K562 (cell line): ENCODE results near the gene GULP1. TPM values are rescaled to one million over a fixed set of nuclear protein-coding genes. Genes with fewer than 3 reads are reported as not detected.

ENCODE experiments used
- ATAC-seq: fragments of 200-7000 bp; cut with Tn5 transposase; 3 replicates; pipeline ENCODE4 v1.9.1; 2020; ENCODE audit warnings: moderate library complexity
- BruUV-seq: library from RNA; stranded (reverse); fragments of 400-500 nt; replicated peaks from 2 replicates; lab custom pipeline; 2021; lab: Mats Ljungman, UMichigan
- CTCF ChIA-PET: fragments of 300-600 bp; formaldehyde crosslinking; extraction: SDS; loops from one replicate; lab custom pipeline; 2021; ENCODE audit warnings: low intra/inter-chr PET ratio; lab: Yijun Ruan, JAX
- POLR2A ChIA-PET: fragments of 300-600, 350-650 bp; sonication (Branson Sonifier 250); formaldehyde crosslinking; extraction: SDS; loops from one replicate; lab custom pipeline; 2021; ENCODE audit warnings: antibody characterized with exemption, inconsistent platforms; lab: Yijun Ruan, JAX
- DNase-seq, 4 experiments: peaks; one replicate each; pipeline versions ENCODE4 v3.0.0 to v3.0.0-alpha.2; 2011 to 2018; ENCODE audit warnings: low spot score in 3 of 4, mixed read lengths in 3 of 4; ENCODE audit errors: extremely low read depth in 1 of 4
- FAIRE-seq: peaks from 2 replicates; lab custom pipeline; 2011; peaks lifted over from hg19 to GRCh38; lab: Jason Lieb, UNC
- H2AFZ ChIP-seq: 2 replicates; pipeline ENCODE4 v1.6.0; 2011; ENCODE audit warnings: low read depth, low read length, control low read depth, inconsistent platforms
- H3K27ac ChIP-seq: fragments of 200-600 bp; 3 replicates; pipeline ENCODE4 v1.8.0; 2011; ENCODE audit warnings: low read depth, mild to moderate bottlenecking, control low read depth, inconsistent platforms, low read length, moderate library complexity, mixed read lengths; ENCODE audit errors: extremely low read depth
- H3K27me3 ChIP-seq, 2 experiments: fragments of 300-600 bp in 1 of 2; 2 replicates in 1 of 2; 3 replicates in 1 of 2; pipeline versions ENCODE4 v1.6.0 to v1.8.0; 2011; ENCODE audit warnings: inconsistent platforms in 2 of 2, low read length in 2 of 2, mild to moderate bottlenecking in 1 of 2, mixed read lengths in 1 of 2, moderate library complexity in 1 of 2; ENCODE audit not compliant: control insufficient read depth in 2 of 2, insufficient read depth in 2 of 2
- H3K36me3 ChIP-seq: fragments of 300-600 bp; 3 replicates; pipeline ENCODE4 v1.8.0; 2011; ENCODE audit warnings: mild to moderate bottlenecking, low read length, inconsistent platforms; ENCODE audit not compliant: control insufficient read depth, insufficient read depth
- H3K4me1 ChIP-seq, 2 experiments: fragments of 200-600 bp in 1 of 2; replicated peaks in 1 of 2; 2 replicates in 1 of 2; 3 replicates in 1 of 2; pipeline versions ENCODE4 v1.5.1 to v1.8.0; 2011; ENCODE audit warnings: inconsistent platforms in 2 of 2, low read length in 2 of 2, mild to moderate bottlenecking in 1 of 2, mixed read lengths in 1 of 2, moderate library complexity in 1 of 2; ENCODE audit not compliant: control insufficient read depth in 2 of 2, insufficient read depth in 2 of 2
- H3K4me2 ChIP-seq: 2 replicates; pipeline ENCODE4 v1.6.1; 2011; ENCODE audit warnings: low read length, control low read depth, inconsistent platforms, mixed read lengths; ENCODE audit not compliant: insufficient read depth
- H3K4me3 ChIP-seq: fragments of 200-600 bp; sonication (generic), shearing (Covaris generic); 2 replicates; pipeline ENCODE4 v1.5.1; 2016; ENCODE audit warnings: control low read depth, inconsistent platforms
- H3K79me2 ChIP-seq: fragments of 200-600 bp; 3 replicates; pipeline ENCODE4 v1.8.0; 2011; ENCODE audit warnings: low read length, inconsistent platforms; ENCODE audit not compliant: control insufficient read depth, insufficient read depth
- H3K9ac ChIP-seq, 2 experiments: 2 replicates each; pipeline versions ENCODE4 v1.6.0 to v1.6.1; 2011; ENCODE audit warnings: low read depth in 2 of 2, low read length in 2 of 2, control low read depth in 1 of 2, inconsistent platforms in 1 of 2, mild to moderate bottlenecking in 1 of 2, mixed read lengths in 1 of 2; ENCODE audit not compliant: insufficient read depth in 1 of 2
- H3K9me1 ChIP-seq: one replicate; pipeline ENCODE4 v1.6.0; 2011; ENCODE audit warnings: inconsistent platforms, mild to moderate bottlenecking, low read length, moderate library complexity; ENCODE audit not compliant: control insufficient read depth, insufficient read depth
- H3K9me3 ChIP-seq: replicated peaks from 2 replicates; pipeline ENCODE4 v1.5.1; 2011; ENCODE audit warnings: low read depth, low read length, inconsistent platforms; ENCODE audit not compliant: control insufficient read depth, insufficient read depth
- H4K20me1 ChIP-seq: replicated peaks from 2 replicates; pipeline ENCODE4 v1.6.1; 2011; ENCODE audit warnings: low read length, inconsistent platforms, mixed read lengths; ENCODE audit not compliant: control insufficient read depth, insufficient read depth
- ATF1 ChIP-seq, 2 experiments: fragments of 450-650 bp in 1 of 2; IDR thresholded peaks; 2 replicates each; pipeline ENCODE4 v1.6.1; 2016; ENCODE audit warnings: missing compliant biosample characterization in 1 of 2, missing genetic modification characterization in 1 of 2
- CREB3 ChIP-seq: fragments of 450-650 bp; conservative IDR thresholded peaks from 2 replicates; pipeline ENCODE4 v1.6.1; 2016; ENCODE audit warnings: missing genetic modification characterization, low read depth, mild to moderate bottlenecking, missing compliant biosample characterization, moderate library complexity
- KDM4B ChIP-seq, 2 experiments: fragments of 450-650 bp in 1 of 2; sonication (generic) in 1 of 2; IDR thresholded peaks; 2 replicates each; pipeline ENCODE4 v1.6.1; 2016 to 2017; ENCODE audit warnings: borderline replicate concordance in 2 of 2, antibody characterized with exemption in 1 of 2, low read depth in 1 of 2, mild to moderate bottlenecking in 1 of 2
- SAFB2 ChIP-seq: fragments of 200-400 bp; formaldehyde crosslinking; IDR thresholded peaks from 2 replicates; pipeline ENCODE4 v1.6.1; 2018; ENCODE audit warnings: borderline replicate concordance, low read length, low read depth, moderate library complexity; ENCODE audit not compliant: severe bottlenecking
- SMARCB1 ChIP-seq: IDR thresholded peaks from 2 replicates; pipeline ENCODE4 v1.6.1; 2011; ENCODE audit warnings: improper control_type of control experiment, low read depth; ENCODE audit not compliant: insufficient read length
- ZFX ChIP-seq: sonication (generic); formaldehyde crosslinking; IDR thresholded peaks from 2 replicates; pipeline ENCODE4 v1.8.0; 2022; ENCODE audit warnings: mild to moderate bottlenecking, missing genetic modification reagents, moderate library complexity
- ZNF212 ChIP-seq: fragments of 450-650 bp; formaldehyde crosslinking; IDR thresholded peaks from 2 replicates; pipeline ENCODE4 v1.4.0; 2020; ENCODE audit warnings: mild to moderate bottlenecking
- ZNF282 ChIP-seq: sonication (generic); formaldehyde crosslinking; IDR thresholded peaks from 2 replicates; pipeline ENCODE4 v1.8.1; 2023; ENCODE audit warnings: missing genetic modification reagents
- ZNF57 ChIP-seq: fragments of 450-650 bp; formaldehyde crosslinking; IDR thresholded peaks from 2 replicates; pipeline ENCODE4 v1.4.0; 2020; ENCODE audit warnings: mild to moderate bottlenecking, moderate library complexity
- WGBS: fragments of 100-300 bp; shearing (Covaris generic); methylation state at CpG from one replicate; pipeline ENCODE4 v1.1.6; 2016; ENCODE audit warnings: low coverage, mixed read lengths; ENCODE audit not compliant: insufficient coverage; ENCODE audit errors: missing lambda C conversion rate; 5-methylcytosine and 5-hydroxymethylcytosine counted together
- in situ Hi-C: fragments of 300-500 bp; cut with MboI; formaldehyde crosslinking; loops from 4 replicates; pipeline ENCODE4 v1.15.0; 2018; ENCODE audit warnings: inconsistent platforms, mixed read lengths
- intact Hi-C: fragments of 100-400 bp; cut with micrococcal nuclease; formaldehyde crosslinking; loops from 2 replicates; pipeline ENCODE4 v1.14.2; 2022
- polyA plus RNA-seq, 8 experiments: library from polyadenylated mRNA; depleted of rRNA in 4 of 8; stranded (reverse) in 5 of 8; unstranded in 3 of 8; fragments of >200 nt; fragmentation: Nextera tagmentation in 2 of 8; fragmentation: Illumina TruSeq in 1 of 8; extraction: Ambion mirVana in 2 of 8; extraction: Trizol in 1 of 8; gene quantifications; 2 replicates each; pipeline versions ENCODE4 v1.2.1 to v1.2.3, GENCODE V29; 2011 to 2014; ENCODE audit warnings: inconsistent platforms in 1 of 8, missing spikeins in 1 of 8
- total RNA-seq, 7 experiments: library from RNA; depleted of rRNA in 6 of 7; stranded (reverse); fragments of >200 nt in 6 of 7; fragmentation: Illumina TruSeq in 2 of 7; extraction: Trizol in 2 of 7; gene quantifications; 2 replicates each; pipeline versions ENCODE4 v1.2.1 to v1.2.3, GENCODE V29; 2011 to 2021; ENCODE audit warnings: low replicate concordance in 1 of 7
- TF ChIP-seq, protein P1 (sequence below): fragments of 450-650 bp; IDR thresholded peaks from 2 replicates; pipeline ENCODE4 v1.6.1; 2018; ENCODE audit not compliant: partially characterized antibody
- TF ChIP-seq, protein P2 (sequence below): sonication (generic); formaldehyde crosslinking; IDR thresholded peaks from 2 replicates; pipeline ENCODE4 v1.8.0; 2023; ENCODE audit warnings: mild to moderate bottlenecking, missing genetic modification reagents
- TF ChIP-seq, protein P3 (sequence below): fragments of 150-350 bp; IDR thresholded peaks from 2 replicates; pipeline ENCODE4 v1.6.1; 2014; ENCODE audit warnings: low read depth, mild to moderate bottlenecking, low read length, borderline replicate concordance

GULP1 gene
- total and polyA plus RNA-seq, 9 of the 15 experiments (the other 6 are each of a cell fraction or from before 2014, with no cell fraction given) = 8.5 to 25.3 (median 19.5) TPM

- FAIRE-seq = no peak
- TF ChIP-seq SAFB2 (no peak), CREB3 (tag) (no peak), ZNF212 (CRISPR knock-in tag) (no peak), SMARCB1 (no peak), ZFX (no peak), ZNF57 (CRISPR knock-in tag) (no peak), KDM4B (IDR thresholded peaks at IDR 0.05; ENCODE audit: borderline replicate concordance in 2 of 2, low read depth in 1 of 2) (no peak), ZNF282 (CRISPR knock-in tag) (no peak), ATF1 (CRISPR knock-in tag; IDR thresholded peaks at IDR 0.05) (no peak), ATF1 (tag; IDR thresholded peaks at IDR 0.05) (no peak)
- TF ChIP-seq, protein P1, sequence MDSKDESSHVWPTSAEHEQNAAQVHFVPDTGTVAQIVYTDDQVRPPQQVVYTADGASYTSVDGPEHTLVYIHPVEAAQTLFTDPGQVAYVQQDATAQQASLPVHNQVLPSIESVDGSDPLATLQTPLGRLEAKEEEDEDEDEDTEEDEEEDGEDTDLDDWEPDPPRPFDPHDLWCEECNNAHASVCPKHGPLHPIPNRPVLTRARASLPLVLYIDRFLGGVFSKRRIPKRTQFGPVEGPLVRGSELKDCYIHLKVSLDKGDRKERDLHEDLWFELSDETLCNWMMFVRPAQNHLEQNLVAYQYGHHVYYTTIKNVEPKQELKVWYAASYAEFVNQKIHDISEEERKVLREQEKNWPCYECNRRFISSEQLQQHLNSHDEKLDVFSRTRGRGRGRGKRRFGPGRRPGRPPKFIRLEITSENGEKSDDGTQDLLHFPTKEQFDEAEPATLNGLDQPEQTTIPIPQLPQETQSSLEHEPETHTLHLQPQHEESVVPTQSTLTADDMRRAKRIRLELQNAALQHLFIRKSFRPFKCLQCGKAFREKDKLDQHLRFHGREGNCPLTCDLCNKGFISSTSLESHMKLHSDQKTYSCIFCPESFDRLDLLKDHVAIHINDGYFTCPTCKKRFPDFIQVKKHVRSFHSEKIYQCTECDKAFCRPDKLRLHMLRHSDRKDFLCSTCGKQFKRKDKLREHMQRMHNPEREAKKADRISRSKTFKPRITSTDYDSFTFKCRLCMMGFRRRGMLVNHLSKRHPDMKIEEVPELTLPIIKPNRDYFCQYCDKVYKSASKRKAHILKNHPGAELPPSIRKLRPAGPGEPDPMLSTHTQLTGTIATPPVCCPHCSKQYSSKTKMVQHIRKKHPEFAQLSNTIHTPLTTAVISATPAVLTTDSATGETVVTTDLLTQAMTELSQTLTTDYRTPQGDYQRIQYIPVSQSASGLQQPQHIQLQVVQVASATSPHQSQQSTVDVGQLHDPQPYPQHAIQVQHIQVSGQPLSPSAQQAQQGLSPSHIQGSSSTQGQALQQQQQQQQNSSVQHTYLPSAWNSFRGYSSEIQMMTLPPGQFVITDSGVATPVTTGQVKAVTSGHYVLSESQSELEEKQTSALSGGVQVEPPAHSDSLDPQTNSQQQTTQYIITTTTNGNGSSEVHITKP = no peak
- TF ChIP-seq, protein P2, sequence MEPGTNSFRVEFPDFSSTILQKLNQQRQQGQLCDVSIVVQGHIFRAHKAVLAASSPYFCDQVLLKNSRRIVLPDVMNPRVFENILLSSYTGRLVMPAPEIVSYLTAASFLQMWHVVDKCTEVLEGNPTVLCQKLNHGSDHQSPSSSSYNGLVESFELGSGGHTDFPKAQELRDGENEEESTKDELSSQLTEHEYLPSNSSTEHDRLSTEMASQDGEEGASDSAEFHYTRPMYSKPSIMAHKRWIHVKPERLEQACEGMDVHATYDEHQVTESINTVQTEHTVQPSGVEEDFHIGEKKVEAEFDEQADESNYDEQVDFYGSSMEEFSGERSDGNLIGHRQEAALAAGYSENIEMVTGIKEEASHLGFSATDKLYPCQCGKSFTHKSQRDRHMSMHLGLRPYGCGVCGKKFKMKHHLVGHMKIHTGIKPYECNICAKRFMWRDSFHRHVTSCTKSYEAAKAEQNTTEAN (CRISPR knock-in tag) = no peak
- TF ChIP-seq, protein P3, sequence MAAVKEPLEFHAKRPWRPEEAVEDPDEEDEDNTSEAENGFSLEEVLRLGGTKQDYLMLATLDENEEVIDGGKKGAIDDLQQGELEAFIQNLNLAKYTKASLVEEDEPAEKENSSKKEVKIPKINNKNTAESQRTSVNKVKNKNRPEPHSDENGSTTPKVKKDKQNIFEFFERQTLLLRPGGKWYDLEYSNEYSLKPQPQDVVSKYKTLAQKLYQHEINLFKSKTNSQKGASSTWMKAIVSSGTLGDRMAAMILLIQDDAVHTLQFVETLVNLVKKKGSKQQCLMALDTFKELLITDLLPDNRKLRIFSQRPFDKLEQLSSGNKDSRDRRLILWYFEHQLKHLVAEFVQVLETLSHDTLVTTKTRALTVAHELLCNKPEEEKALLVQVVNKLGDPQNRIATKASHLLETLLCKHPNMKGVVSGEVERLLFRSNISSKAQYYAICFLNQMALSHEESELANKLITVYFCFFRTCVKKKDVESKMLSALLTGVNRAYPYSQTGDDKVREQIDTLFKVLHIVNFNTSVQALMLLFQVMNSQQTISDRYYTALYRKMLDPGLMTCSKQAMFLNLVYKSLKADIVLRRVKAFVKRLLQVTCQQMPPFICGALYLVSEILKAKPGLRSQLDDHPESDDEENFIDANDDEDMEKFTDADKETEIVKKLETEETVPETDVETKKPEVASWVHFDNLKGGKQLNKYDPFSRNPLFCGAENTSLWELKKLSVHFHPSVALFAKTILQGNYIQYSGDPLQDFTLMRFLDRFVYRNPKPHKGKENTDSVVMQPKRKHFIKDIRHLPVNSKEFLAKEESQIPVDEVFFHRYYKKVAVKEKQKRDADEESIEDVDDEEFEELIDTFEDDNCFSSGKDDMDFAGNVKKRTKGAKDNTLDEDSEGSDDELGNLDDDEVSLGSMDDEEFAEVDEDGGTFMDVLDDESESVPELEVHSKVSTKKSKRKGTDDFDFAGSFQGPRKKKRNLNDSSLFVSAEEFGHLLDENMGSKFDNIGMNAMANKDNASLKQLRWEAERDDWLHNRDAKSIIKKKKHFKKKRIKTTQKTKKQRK = no peak
Measured at GRCh38 chr2:188604579-188604978, 312.9 kb downstream of the GULP1 start.

More at GRCh38 chr2:188604579-188604978, 312.9 kb downstream of the GULP1 start:
- BruUV-seq = no TSS peak
- Histone ChIP-seq H3K9me1 (no peaks in the 10 kb centered on the region), H2AFZ (no peak overlapping the region), H3K36me3 (no peaks in the 10 kb centered on the region), H4K20me1 (no peaks in the 10 kb centered on the region), H3K27ac (no peak overlapping the region), H3K4me1 (no peaks in the 10 kb centered on the region), H3K9me3 (no peaks in the 10 kb centered on the region), H3K27me3 (no peaks in the 10 kb centered on the region), H3K4me2 (no peak overlapping the region), H3K9ac (no peak overlapping the region), H3K4me3 (no peak overlapping the region), H3K79me2 (no peaks in the 10 kb centered on the region)
- DNase-seq (no peak), ATAC-seq (no peak)
- in situ Hi-C loops = no loop called here
- intact Hi-C loops = no loop called here
- CTCF ChIA-PET = no interaction called here
- 0% methylated on average over 1 of the region's 1 CpG for WGBS
- POLR2A ChIA-PET = no interaction called here
